PC-3 (cell line): ENCODE data around the gene SH3TC1. TPM values are rescaled to one million over a fixed set of nuclear protein-coding genes. Genes with fewer than 3 reads are reported as not detected.

Source experiments
- ATAC-seq: fragments of 200-7000 bp; cut with Tn5 transposase; 2 replicates; pipeline ENCODE4 v1.9.1; 2020; ENCODE audit warnings: mild to moderate bottlenecking, moderate library complexity
- BruUV-seq: library from RNA; stranded (reverse); fragments of 400-500 nt; replicated peaks from 2 replicates; lab custom pipeline; 2021; lab: Mats Ljungman, UMichigan
- CTCF ChIA-PET: fragments of 300-600 bp; sonication (Branson Sonifier 250); formaldehyde crosslinking; loops from one replicate; lab custom pipeline; 2022; ENCODE audit warnings: antibody characterized with exemption; lab: Charles Lee
- POLR2A ChIA-PET: fragments of 300-600 bp; sonication (Branson Sonifier 250); formaldehyde crosslinking; loops from one replicate; lab custom pipeline; 2022; ENCODE audit warnings: antibody characterized with exemption; ENCODE audit not compliant: unreplicated experiment; lab: Charles Lee
- DNase-seq: peaks from one replicate; pipeline ENCODE4 v3.0.0-alpha.2; 2015
- H2AFZ ChIP-seq: fragments of 300-600 bp; sonication (generic); 2 replicates; pipeline ENCODE4 v1.6.0; 2016; ENCODE audit warnings: antibody characterized with exemption, low read length
- H3F3A ChIP-seq: fragments of 300-600 bp; sonication (generic); one replicate; pipeline ENCODE4 v1.6.0; 2017; ENCODE audit warnings: antibody characterized with exemption, low read length, control low read depth, mild to moderate bottlenecking; ENCODE audit not compliant: unreplicated experiment
- H3K27ac ChIP-seq: fragments of 300-600 bp; sonication (generic); 2 replicates; pipeline ENCODE4 v1.5.1; 2016; ENCODE audit warnings: mild to moderate bottlenecking, low read length
- H3K27me3 ChIP-seq: fragments of 300-600 bp; sonication (generic); 2 replicates; pipeline ENCODE4 v1.6.1; 2016; ENCODE audit warnings: low read length, mixed read lengths
- H3K36me3 ChIP-seq: fragments of 300-600 bp; sonication (generic); 2 replicates; pipeline ENCODE4 v1.6.1; 2016; ENCODE audit warnings: low read depth, mixed run types, low read length, mixed read lengths
- H3K4me1 ChIP-seq: fragments of 300-600 bp; sonication (generic); 2 replicates; pipeline ENCODE4 v1.5.1; 2016; ENCODE audit warnings: low read length; ENCODE audit not compliant: insufficient read depth
- H3K4me2 ChIP-seq: fragments of 300-600 bp; sonication (generic); 2 replicates; pipeline ENCODE4 v1.6.0; 2016; ENCODE audit warnings: low read length
- H3K4me3 ChIP-seq: fragments of 300-600 bp; sonication (generic); 2 replicates; pipeline ENCODE4 v1.5.1; 2016; ENCODE audit warnings: mild to moderate bottlenecking, low read length, mixed read lengths
- H3K79me2 ChIP-seq: fragments of 300-600 bp; sonication (generic); 2 replicates; pipeline ENCODE4 v1.6.1; 2017; ENCODE audit warnings: low read length, mixed read lengths
- H3K9ac ChIP-seq: fragments of 300-600 bp; sonication (generic); 2 replicates; pipeline ENCODE4 v1.6.0; 2016; ENCODE audit warnings: mild to moderate bottlenecking, low read length
- H3K9me2 ChIP-seq: fragments of 300-600 bp; sonication (generic); replicated peaks from 2 replicates; pipeline ENCODE4 v1.6.1; 2016; ENCODE audit warnings: mixed run types, low read length, mixed read lengths
- H3K9me3 ChIP-seq: fragments of 300-600 bp; sonication (generic); 2 replicates; pipeline ENCODE4 v1.6.1; 2016; ENCODE audit warnings: low read length, mixed read lengths
- H4K20me1 ChIP-seq: fragments of 300-600 bp; sonication (generic); 2 replicates; pipeline ENCODE4 v1.6.1; 2016; ENCODE audit warnings: low read length, mixed read lengths
- EZH2 ChIP-seq: fragments of 300-600 bp; sonication (generic); IDR thresholded peaks from one replicate; pipeline ENCODE4 v1.6.1; 2017; ENCODE audit warnings: antibody characterized with exemption, mild to moderate bottlenecking, low read length; ENCODE audit not compliant: unreplicated experiment
- EZH2phosphoT487 ChIP-seq: fragments of 300-600 bp; sonication (generic); IDR thresholded peaks from 2 replicates; pipeline ENCODE4 v1.6.1; 2018; ENCODE audit warnings: mild to moderate bottlenecking, antibody characterized with exemption, low read length, borderline replicate concordance
- intact Hi-C: fragments of 100-400 bp; cut with micrococcal nuclease; formaldehyde crosslinking; loops from 2 replicates; pipeline ENCODE4 v1.9.0; 2023
- total RNA-seq: library from RNA; depleted of rRNA; stranded (reverse); fragments of >200 nt; gene quantifications from 2 replicates; pipeline ENCODE4 v1.2.3, GENCODE V29; 2014
- TF ChIP-seq, protein P1 (sequence below): fragments of 300-600 bp; sonication (generic); conservative IDR thresholded peaks from 2 replicates; pipeline ENCODE4 v1.5.1; 2017; ENCODE audit warnings: antibody characterized with exemption, low read depth, mild to moderate bottlenecking, low read length

The SH3TC1 gene
- total RNA-seq, 1 experiment from 2014 or later: 23.1 TPM

DNA sequence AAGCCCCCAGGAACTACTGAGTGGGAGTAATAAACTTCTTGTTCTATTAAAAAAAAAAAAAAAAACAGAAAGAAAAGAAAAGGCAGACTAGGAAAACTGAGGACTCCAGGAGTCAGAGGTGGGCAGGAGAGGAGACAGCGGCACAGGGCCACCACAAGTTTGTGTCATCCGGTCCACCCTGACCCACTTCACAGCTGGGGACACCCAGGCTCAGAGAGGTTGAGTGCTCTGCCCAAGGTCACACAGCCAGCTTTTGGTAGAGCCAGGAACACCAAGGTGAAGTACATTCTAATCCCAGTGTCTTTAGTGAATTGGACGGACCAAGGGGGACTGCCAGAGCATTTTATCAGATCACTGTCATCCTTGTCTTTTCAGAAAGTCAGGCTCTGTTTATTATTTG, 24.1 kb upstream of the SH3TC1 start:
- H3K4me1 ChIP-seq: no peaks in the 10 kb centered on the region
- H3K79me2 ChIP-seq: no peaks in the 10 kb centered on the region
- H3F3A ChIP-seq: no peaks in the 10 kb centered on the region
- no peak overlapping the region for H2AFZ ChIP-seq
- no peaks in the 10 kb centered on the region for H4K20me1 ChIP-seq
- ChIA-PET POLR2A (no interaction called here), CTCF (no interaction called here)
- no TSS peak for BruUV-seq
- no peak for DNase-seq
- no peak overlapping the region for H3K4me3 ChIP-seq
- H3K27ac ChIP-seq: no peak overlapping the region
- ATAC-seq: no peak
- H3K9me2 ChIP-seq: no peaks in the 10 kb centered on the region
- intact Hi-C loops: no loop called here
- no peak overlapping the region for H3K9ac ChIP-seq
- no peaks in the 10 kb centered on the region for H3K9me3 ChIP-seq
- H3K4me2 ChIP-seq: no peak overlapping the region
- no peaks in the 10 kb centered on the region for H3K36me3 ChIP-seq
- no peaks in the 10 kb centered on the region for H3K27me3 ChIP-seq
- TF ChIP-seq, protein P1, sequence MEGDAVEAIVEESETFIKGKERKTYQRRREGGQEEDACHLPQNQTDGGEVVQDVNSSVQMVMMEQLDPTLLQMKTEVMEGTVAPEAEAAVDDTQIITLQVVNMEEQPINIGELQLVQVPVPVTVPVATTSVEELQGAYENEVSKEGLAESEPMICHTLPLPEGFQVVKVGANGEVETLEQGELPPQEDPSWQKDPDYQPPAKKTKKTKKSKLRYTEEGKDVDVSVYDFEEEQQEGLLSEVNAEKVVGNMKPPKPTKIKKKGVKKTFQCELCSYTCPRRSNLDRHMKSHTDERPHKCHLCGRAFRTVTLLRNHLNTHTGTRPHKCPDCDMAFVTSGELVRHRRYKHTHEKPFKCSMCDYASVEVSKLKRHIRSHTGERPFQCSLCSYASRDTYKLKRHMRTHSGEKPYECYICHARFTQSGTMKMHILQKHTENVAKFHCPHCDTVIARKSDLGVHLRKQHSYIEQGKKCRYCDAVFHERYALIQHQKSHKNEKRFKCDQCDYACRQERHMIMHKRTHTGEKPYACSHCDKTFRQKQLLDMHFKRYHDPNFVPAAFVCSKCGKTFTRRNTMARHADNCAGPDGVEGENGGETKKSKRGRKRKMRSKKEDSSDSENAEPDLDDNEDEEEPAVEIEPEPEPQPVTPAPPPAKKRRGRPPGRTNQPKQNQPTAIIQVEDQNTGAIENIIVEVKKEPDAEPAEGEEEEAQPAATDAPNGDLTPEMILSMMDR: no peak
- no peak for TF ChIP-seq EZH2phosphoT487
- no peak for TF ChIP-seq EZH2

DNA sequence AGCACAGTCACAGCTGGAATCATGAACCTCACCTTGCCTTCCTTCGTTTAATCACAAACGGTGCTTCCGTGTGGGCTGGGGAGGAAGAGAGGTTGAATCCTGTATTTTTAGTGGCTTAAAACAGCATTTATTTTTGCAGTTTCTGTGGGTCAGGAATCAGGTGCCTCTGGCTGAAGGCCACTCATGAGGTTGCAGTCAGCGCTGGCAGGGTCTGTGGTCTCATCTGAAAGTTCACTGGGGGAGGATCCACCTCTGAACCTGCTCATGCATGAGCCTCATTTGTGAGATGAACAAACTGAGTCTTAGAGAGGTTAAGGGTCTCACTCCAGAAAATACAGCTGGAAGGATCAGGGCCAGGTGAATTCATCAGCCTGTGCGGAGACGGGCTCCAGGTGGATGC, 23.4 kb upstream of the SH3TC1 start:
- Histone ChIP-seq H3F3A (no peaks in the 10 kb centered on the region), H3K4me2 (no peak overlapping the region), H3K4me3 (no peak overlapping the region), H3K9me2 (no peaks in the 10 kb centered on the region), H4K20me1 (no peaks in the 10 kb centered on the region), H3K36me3 (no peaks in the 10 kb centered on the region), H3K4me1 (peaks cover 7% of the 10 kb centered on the region; the same call in 1 of the 2 replicates), H3K9me3 (no peaks in the 10 kb centered on the region), H3K27ac (no peak overlapping the region), H3K79me2 (no peaks in the 10 kb centered on the region), H3K9ac (no peak overlapping the region), H3K27me3 (no peaks in the 10 kb centered on the region), H2AFZ (no peak overlapping the region)
- intact Hi-C loops: no loop called here
- ATAC-seq (no peak), DNase-seq (no peak)
- POLR2A ChIA-PET: no interaction called here
- CTCF ChIA-PET: no interaction called here
- no TSS peak for BruUV-seq
- TF ChIP-seq EZH2phosphoT487 (no peak), EZH2 (no peak)
- TF ChIP-seq, protein P1: no peak

DNA sequence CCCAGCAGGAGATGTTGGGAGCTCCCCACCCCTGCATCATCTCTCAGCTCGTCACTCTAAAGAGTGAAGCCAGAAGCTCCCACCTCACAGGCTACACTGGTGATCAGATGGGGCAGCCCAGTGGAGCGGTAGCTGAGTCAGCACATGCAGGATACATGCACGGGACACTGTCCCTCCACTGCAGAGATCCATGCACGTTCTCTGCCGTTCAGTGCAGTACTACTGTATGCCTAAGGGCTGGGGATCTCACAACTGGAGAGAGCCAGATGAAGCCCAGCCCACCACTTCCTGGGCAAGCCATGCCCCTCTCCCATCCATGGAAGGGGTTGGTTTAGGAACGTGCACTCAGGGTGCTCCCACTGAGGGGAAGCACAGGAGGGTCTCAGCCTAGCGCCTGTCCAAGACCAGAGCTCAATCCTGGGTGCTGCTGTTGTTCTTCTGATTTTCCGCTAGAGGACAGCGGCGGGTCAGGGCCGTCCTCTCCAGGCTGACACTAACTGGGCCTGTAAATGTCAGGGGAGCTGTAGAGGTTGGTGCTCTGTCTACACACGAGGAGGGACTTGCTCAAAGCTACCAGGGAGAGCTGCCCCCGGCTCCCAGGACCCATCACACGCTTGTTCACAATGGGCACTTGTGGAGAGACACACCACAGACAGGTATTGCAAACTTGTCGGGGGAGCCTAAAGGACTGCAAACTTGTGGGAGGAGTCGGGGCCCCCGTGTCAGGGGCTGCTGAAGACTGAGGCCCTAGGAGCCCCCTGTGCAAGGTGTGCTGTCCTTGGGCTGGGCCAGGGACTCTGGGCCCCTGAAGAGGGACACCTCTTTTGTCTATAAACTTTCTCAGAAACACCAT, 22.3 kb upstream of the SH3TC1 start:
- DNase-seq (peak; percentile 59), ATAC-seq (peak; percentile 94)
- no peaks in the 10 kb centered on the region for H3F3A ChIP-seq
- H3K4me3 ChIP-seq: no peak overlapping the region
- H3K79me2 ChIP-seq: no peaks in the 10 kb centered on the region
- H3K9me3 ChIP-seq: no peaks in the 10 kb centered on the region
- no TSS peak for BruUV-seq
- ChIA-PET CTCF (interaction anchor here (0.6 to 1.1 kb wide), 8 partner anchors 9 to 549 kb away, joined by 3 to 21 read pairs (median 6); partner anchors contain the start of gene SH3TC1), POLR2A (no interaction called here)
- H3K9me2 ChIP-seq: no peaks in the 10 kb centered on the region
- H3K27ac ChIP-seq: no peak overlapping the region
- no peaks in the 10 kb centered on the region for H3K36me3 ChIP-seq
- no peak overlapping the region for H3K9ac ChIP-seq
- TF ChIP-seq EZH2: no peak
- TF ChIP-seq, protein P1: peak; percentile 87
- H3K27me3 ChIP-seq: no peaks in the 10 kb centered on the region
- H2AFZ ChIP-seq: no peak overlapping the region
- no peaks in the 10 kb centered on the region for H4K20me1 ChIP-seq
- H3K4me2 ChIP-seq: no peak overlapping the region
- H3K4me1 ChIP-seq: peaks cover 10% of the 10 kb centered on the region; the same call in 1 of the 2 replicates
- intact Hi-C loops: loop anchor here (1.0 kb wide), 1 partner anchor 16 kb away; no protein-coding TSS in a partner anchor
